AG09309 (cell line): Measurements from ENCODE around the gene ACAA2.
"Not testable (repeated sequence)": the region's sequence is repeated elsewhere in the genome, so short reads cannot be mapped to it uniquely, and the experiment has no call there.

Experiments
- DNase-seq: peaks from one replicate; pipeline ENCODE4 v3.0.0-alpha.2; 2010; ENCODE audit warnings: low read depth
- H3K4me3 ChIP-seq: 2 replicates; pipeline ENCODE4 v1.5.1; 2011; ENCODE audit warnings: mild to moderate bottlenecking, low read depth, low read length, moderate library complexity; ENCODE audit not compliant: control insufficient read depth
- CTCF ChIP-seq: IDR thresholded peaks from 2 replicates; pipeline ENCODE4 v1.5.1; 2011; ENCODE audit warnings: mild to moderate bottlenecking, low read depth, low read length, inconsistent platforms; ENCODE audit not compliant: insufficient read depth, control insufficient read depth; ENCODE audit errors: missing control alignments

The ACAA2 gene

DNA sequence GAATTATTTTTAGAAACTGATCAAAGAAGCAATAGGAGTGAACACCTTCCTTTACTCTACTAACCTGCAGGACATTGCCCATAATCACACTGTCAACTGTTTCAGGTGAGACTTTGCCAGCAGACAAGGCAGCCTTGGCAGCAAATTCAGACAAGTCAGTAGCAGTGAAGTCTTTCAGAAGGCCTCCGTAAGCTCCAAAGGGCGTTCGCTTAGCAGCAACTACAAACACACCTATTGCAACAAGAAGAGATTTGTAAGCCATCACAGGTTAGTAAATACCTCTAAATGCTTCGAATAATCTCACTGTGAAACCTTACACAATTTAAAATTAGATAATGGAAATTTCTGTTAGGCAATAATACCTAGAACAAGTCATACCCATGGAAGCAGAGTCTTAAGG is 10.7 kb downstream of the ACAA2 start:
- no peak for DNase-seq
- no peak for TF ChIP-seq CTCF

GRCh38 chr18:49800491-49800890 is 12.8 kb downstream of the ACAA2 start:
- not testable (repeated sequence) for H3K4me3 ChIP-seq, DNase-seq

More for the DNA sequence above, 10.7 kb downstream of the ACAA2 start:
- no peak overlapping the region for H3K4me3 ChIP-seq

- not testable (repeated sequence) for H3K4me3 ChIP-seq, DNase-seq
Observed at GRCh38 chr18:49799806-49800205, 13.5 kb downstream of the ACAA2 start.

DNA sequence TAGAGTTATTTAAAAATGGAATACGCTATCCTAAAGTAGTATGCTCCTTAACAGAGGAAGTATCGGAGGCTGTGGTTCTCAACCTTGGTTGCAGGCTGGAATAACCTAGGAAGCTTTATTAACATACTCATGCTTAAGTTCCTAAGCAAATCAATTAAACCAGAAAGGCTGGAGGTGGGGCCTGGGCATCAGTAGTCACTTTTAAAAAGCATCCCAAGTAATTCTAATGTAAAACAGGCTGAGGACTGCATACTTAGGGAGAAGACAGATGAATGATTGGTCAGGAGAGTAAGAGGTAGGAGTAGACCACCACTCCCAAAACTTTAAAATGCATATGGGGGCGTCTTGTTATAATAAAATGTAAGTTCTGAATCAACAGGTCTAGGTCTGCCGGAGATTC is 15.3 kb downstream of the ACAA2 start:
- no peak for DNase-seq
- H3K4me3 ChIP-seq: no peak overlapping the region
- TF ChIP-seq CTCF: no peak

DNA sequence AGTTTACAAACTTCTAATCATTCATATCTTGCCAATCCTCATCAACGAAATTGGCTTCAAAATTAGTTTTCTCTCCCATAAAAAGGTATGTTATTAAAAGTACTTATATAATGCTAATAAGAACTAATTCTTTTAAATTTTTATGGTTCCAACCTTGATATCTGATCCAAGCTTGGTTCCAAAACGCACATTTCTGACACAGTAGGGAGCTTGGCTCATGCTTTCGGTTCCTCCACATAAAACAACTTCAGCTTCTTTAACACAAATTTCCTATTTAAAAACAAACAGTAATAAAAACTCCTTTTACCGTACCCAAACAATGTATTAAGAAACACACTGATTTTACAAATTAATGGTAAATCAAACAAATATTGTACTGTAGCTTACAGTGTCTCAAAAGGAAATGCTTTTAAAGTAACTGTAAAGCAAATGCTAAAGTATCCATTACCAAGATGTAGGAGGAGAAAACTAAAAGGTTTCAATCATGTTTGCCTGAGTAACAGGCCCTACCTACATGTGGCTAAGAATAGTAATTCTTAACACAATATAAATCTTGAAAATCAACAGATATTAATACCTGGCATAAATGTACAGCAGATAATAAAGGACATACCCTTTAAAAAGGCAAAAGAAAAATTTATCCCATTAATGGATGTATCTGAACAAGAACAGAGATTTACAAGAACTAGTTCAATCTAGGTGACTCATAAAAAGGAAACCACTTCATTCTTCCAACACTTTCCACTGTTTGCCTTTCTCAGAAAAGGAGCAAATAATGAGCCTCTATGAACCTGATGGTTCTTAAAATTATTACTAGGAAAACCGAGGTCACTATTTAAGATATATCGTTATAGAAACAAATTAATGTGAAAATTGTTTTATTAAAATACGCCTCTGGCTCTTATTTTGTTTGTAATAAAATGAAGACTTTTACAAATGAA is 17.5 kb downstream of the ACAA2 start:
- H3K4me3 ChIP-seq: no peak overlapping the region
- no peak for TF ChIP-seq CTCF

GRCh38 chr18:49794743-49795142 is 18.6 kb downstream of the ACAA2 start:
- no peak for TF ChIP-seq CTCF
- DNase-seq: no peak

More for the DNA sequence above, 17.5 kb downstream of the ACAA2 start:
- no peak for DNase-seq

DNA sequence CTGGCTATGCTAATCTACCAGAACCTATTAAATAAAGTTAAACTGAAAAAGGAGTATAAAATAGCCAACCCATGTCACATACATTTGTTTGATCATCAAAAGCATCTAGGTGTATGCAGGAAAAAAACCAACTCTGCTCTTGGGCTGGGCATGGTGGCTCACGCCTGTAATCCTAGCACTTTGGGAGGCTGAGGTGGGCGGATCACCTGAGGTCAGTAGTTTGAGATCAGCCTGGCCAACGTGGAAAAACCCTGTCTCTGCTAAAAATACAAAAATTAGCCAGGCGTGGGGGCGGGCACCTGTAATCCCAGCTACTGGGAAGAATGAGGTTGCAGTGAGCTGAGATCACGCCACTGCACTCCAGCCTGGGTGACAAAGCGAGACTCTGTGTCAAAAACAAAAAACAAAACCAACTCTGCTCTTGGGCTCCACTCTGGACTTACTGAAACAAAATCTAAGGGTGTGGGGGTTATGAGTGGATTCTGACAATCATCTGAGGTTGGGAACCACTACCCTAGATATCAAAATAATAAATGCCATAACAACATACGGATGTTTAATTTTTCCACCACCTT is 23.7 kb downstream of the ACAA2 start:
- not testable (repeated sequence) for H3K4me3 ChIP-seq, DNase-seq

More at GRCh38 chr18:49794743-49795142, 18.6 kb downstream of the ACAA2 start:
- H3K4me3 ChIP-seq: no peak overlapping the region

DNA sequence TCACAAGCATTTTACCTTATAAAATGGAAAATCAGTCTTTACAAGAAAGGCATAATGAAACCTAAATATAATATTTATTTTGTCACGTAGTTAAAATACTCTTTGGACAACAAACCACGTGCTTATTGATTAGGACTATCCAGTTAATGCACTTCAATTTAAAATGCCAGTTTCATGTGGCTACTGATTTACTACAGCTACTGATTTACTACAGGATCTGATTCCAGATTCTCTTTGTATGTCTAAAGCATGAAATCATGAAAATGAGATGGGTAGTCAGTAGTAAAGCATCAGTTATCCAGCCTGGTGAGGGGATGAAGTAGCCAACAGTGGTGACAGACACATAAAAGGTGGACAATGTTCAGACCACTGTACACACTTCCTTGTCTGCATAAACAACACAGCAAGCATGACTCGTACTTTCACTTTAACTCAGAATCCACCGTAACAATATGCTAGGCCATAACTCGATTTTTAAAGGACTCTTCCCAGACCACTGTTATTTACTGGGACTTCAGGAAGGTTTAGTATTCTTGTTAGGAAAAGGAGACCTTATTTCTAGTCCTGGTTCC is 24.9 kb downstream of the ACAA2 start:
- TF ChIP-seq CTCF: no peak
- no peak for DNase-seq
- no peak overlapping the region for H3K4me3 ChIP-seq
